ENCODE data around the gene WWOX. TPM values are rescaled to one million over a fixed set of nuclear protein-coding genes. Genes with fewer than 3 reads are reported as not detected.

WWOX gene
- total RNA-seq, 3 donors from 2014 or later (not counting 1 experiment from before 2014, with no cell fraction given), result 21.0 to 29.8 (median 27.0) TPM

DNA sequence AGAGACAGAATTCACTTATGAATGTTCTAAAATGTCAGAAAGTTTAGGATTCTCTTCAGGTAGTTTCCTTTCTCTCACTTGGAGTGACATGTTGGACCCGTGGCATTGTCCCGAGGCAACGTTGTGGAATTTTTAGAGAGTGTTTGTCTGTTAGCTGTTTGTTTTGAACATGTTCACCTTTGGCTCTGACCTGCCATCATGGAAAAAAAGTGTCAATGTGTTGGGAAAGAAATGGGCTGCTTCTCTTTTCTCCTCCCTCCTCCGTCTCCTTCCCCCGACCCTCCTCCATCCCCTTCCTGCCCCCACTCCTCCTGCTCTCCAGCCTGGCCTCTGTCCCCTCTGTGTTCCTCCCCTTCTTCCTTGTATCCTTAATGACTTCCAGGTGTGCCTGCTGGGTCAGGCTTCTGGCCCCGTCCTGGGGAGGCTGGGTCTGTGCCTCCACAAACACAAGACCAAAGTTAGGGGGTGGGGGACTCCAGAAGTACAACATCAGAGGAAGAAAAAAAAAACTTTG is 1038.0 kb downstream of the WWOX start:
- Mint-ChIP-seq H3K36me3 (no peaks in the 10 kb centered on the region), H3K4me1 (peaks cover 5 to 8% of the 10 kb centered on the region in 2 donors), H3K27me3 (ENCODE audit: low read depth in 2 of 2) (no peaks in the 10 kb centered on the region), H3K27ac (peak overlapping the region in 1 of 2 donors; percentile 60), H3K9me3 (no peaks in the 10 kb centered on the region), H3K4me3 (no peak overlapping the region)
- DNase-seq, result no peak
- Histone ChIP-seq H3K4me3 (ENCODE audit: low read length) (no peak overlapping the region), H3K27ac (ENCODE audit: low read length) (no peak overlapping the region), H3K9me3 (ENCODE audit: control insufficient read depth, insufficient read depth, low read length) (no peaks in the 10 kb centered on the region), H3K36me3 (ENCODE audit: control insufficient read depth, insufficient read depth, low read length) (no peaks in the 10 kb centered on the region), H3K27me3 (ENCODE audit: control insufficient read depth, insufficient read depth, low read length) (no peaks in the 10 kb centered on the region), H3K4me1 (ENCODE audit: control insufficient read depth, insufficient read depth, low read length) (no peaks in the 10 kb centered on the region)
- ATAC-seq, result no peak
- intact Hi-C loops (cut with micrococcal nuclease), result no loop called here
- 87% methylated on average over 6 of the region's 6 CpGs for WGBS (ENCODE audit: insufficient coverage)
- TF ChIP-seq, protein P1, sequence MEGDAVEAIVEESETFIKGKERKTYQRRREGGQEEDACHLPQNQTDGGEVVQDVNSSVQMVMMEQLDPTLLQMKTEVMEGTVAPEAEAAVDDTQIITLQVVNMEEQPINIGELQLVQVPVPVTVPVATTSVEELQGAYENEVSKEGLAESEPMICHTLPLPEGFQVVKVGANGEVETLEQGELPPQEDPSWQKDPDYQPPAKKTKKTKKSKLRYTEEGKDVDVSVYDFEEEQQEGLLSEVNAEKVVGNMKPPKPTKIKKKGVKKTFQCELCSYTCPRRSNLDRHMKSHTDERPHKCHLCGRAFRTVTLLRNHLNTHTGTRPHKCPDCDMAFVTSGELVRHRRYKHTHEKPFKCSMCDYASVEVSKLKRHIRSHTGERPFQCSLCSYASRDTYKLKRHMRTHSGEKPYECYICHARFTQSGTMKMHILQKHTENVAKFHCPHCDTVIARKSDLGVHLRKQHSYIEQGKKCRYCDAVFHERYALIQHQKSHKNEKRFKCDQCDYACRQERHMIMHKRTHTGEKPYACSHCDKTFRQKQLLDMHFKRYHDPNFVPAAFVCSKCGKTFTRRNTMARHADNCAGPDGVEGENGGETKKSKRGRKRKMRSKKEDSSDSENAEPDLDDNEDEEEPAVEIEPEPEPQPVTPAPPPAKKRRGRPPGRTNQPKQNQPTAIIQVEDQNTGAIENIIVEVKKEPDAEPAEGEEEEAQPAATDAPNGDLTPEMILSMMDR (IDR thresholded peaks at IDR 0.05), result no peak

DNA sequence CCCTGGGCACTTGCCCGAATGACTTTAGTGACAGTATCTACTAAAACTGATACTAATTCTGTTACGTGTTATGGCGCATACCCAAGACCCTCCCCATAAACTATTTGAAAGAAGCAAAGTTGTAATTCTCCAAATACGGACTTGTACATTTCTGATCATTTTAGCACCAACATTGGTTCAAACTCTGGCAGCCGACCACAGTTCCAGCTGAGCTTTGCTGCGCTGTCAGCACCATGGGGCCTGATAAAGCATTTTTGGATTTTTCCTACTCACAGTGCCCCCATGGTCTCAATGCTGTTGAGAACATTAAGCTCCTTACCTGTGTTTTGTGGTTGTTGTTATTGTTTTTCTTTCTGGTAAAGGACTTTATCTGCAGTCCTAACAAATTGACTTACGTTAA is 1040.3 kb downstream of the WWOX start:
- peaks cover 0 to 7% of the 10 kb centered on the region in 2 donors for H3K4me1 Mint-ChIP-seq
- H3K9me3 ChIP-seq (ENCODE audit: control insufficient read depth, insufficient read depth, low read length), result no peaks in the 10 kb centered on the region
- no peak overlapping the region for H3K27ac Mint-ChIP-seq
- no peak for DNase-seq
- no peaks in the 10 kb centered on the region for H3K36me3 ChIP-seq (ENCODE audit: control insufficient read depth, insufficient read depth, low read length)
- intact Hi-C loops (cut with micrococcal nuclease), result no loop called here
- 88% methylated on average over 7 of the region's 7 CpGs for WGBS (ENCODE audit: insufficient coverage)
- H3K36me3 Mint-ChIP-seq, result no peaks in the 10 kb centered on the region
- no peaks in the 10 kb centered on the region for H3K9me3 Mint-ChIP-seq
- no peak for ATAC-seq
- no peaks in the 10 kb centered on the region for H3K27me3 Mint-ChIP-seq (ENCODE audit: low read depth in 2 of 2)
- TF ChIP-seq, protein P1 (IDR thresholded peaks at IDR 0.05), result no peak
- H3K4me3 ChIP-seq (ENCODE audit: low read length), result no peak overlapping the region
- H3K27ac ChIP-seq (ENCODE audit: low read length), result no peak overlapping the region
- no peaks in the 10 kb centered on the region for H3K27me3 ChIP-seq (ENCODE audit: control insufficient read depth, insufficient read depth, low read length)
- no peaks in the 10 kb centered on the region for H3K4me1 ChIP-seq (ENCODE audit: control insufficient read depth, insufficient read depth, low read length)
- H3K4me3 Mint-ChIP-seq, result no peak overlapping the region

DNA sequence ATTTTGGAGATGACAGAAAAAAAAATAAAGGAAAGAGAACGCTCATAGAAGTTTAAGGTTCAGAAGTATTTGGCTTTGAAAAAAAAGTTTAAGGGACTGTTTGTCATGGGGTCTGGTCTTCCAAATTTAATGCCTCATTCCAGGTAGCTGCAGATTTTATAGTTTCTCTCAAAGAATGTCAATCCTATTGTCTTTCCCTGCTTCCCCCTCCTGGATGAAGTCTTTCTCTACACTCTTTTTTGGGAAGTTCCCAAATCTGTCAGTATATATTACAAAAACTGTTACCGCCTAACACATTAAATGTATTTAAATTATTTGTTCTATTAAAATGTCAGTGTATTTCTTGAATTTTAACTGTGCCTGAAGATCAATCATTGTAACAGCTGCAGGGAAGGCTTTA is 1043.6 kb downstream of the WWOX start:
- ATAC-seq, result no peak
- no peaks in the 10 kb centered on the region for H3K27me3 Mint-ChIP-seq (ENCODE audit: low read depth in 2 of 2)
- TF ChIP-seq, protein P1 (IDR thresholded peaks at IDR 0.05), result no peak

DNA sequence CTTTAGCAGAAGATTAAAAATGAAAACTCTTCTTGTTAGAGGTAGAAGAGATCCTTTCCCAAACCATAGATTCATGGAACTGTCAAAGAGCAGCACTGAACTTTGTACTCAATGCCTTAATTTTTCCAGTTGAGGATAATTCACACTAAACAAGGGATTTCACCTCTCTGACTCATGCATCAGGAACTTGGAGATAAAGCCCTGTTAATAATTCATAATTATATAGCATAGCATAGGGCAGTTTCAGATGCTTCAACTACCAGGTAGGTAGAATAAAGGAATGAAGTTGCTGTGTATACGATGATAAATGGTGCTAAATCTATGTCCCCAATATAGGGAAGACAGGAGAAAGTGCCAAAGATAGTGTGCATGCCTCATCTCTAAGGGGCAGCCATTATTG is 1050.7 kb downstream of the WWOX start:
- ATAC-seq (no peak), DNase-seq (no peak)
- Histone ChIP-seq H3K36me3 (ENCODE audit: control insufficient read depth, insufficient read depth, low read length) (no peaks in the 10 kb centered on the region), H3K27me3 (ENCODE audit: control insufficient read depth, insufficient read depth, low read length) (no peaks in the 10 kb centered on the region), H3K27ac (ENCODE audit: low read length) (no peak overlapping the region), H3K4me3 (ENCODE audit: low read length) (no peak overlapping the region), H3K4me1 (ENCODE audit: control insufficient read depth, insufficient read depth, low read length) (no peaks in the 10 kb centered on the region), H3K9me3 (ENCODE audit: control insufficient read depth, insufficient read depth, low read length) (no peaks in the 10 kb centered on the region)
- TF ChIP-seq, protein P1 (IDR thresholded peaks at IDR 0.05), result no peak
- Mint-ChIP-seq H3K4me3 (no peak overlapping the region), H3K4me1 (peaks cover 16 to 24% of the 10 kb centered on the region in 2 donors), H3K27me3 (ENCODE audit: low read depth in 2 of 2) (no peaks in the 10 kb centered on the region), H3K36me3 (no peaks in the 10 kb centered on the region), H3K9me3 (no peaks in the 10 kb centered on the region), H3K27ac (no peak overlapping the region)
- WGBS (ENCODE audit: insufficient coverage), result 95% methylated on average over 1 of the region's 1 CpG
- intact Hi-C loops (cut with micrococcal nuclease), result no loop called here

More for the DNA sequence above, 1043.6 kb downstream of the WWOX start:
- no peaks in the 10 kb centered on the region for H3K36me3 Mint-ChIP-seq
- Histone ChIP-seq H3K27ac (ENCODE audit: low read length) (no peak overlapping the region), H3K4me3 (ENCODE audit: low read length) (no peak overlapping the region), H3K9me3 (ENCODE audit: control insufficient read depth, insufficient read depth, low read length) (no peaks in the 10 kb centered on the region), H3K36me3 (ENCODE audit: control insufficient read depth, insufficient read depth, low read length) (no peaks in the 10 kb centered on the region), H3K4me1 (ENCODE audit: control insufficient read depth, insufficient read depth, low read length) (no peaks in the 10 kb centered on the region), H3K27me3 (ENCODE audit: control insufficient read depth, insufficient read depth, low read length) (no peaks in the 10 kb centered on the region)
- intact Hi-C loops (cut with micrococcal nuclease), result no loop called here
- no peaks in the 10 kb centered on the region for H3K9me3 Mint-ChIP-seq
- WGBS (ENCODE audit: insufficient coverage), result 71% methylated on average over 1 of the region's 2 CpGs
- H3K4me3 Mint-ChIP-seq, result no peak overlapping the region
- no peak overlapping the region for H3K27ac Mint-ChIP-seq
- H3K4me1 Mint-ChIP-seq, result peaks cover 0 to 7% of the 10 kb centered on the region in 2 donors
- DNase-seq, result no peak

Data from natural killer cell (primary cell).